ENCODE data around the gene C20orf141.

GRCh38 chr20:2851086-2851485, 36.3 kb downstream of the C20orf141 start:
- TF ChIP-seq, protein P1, sequence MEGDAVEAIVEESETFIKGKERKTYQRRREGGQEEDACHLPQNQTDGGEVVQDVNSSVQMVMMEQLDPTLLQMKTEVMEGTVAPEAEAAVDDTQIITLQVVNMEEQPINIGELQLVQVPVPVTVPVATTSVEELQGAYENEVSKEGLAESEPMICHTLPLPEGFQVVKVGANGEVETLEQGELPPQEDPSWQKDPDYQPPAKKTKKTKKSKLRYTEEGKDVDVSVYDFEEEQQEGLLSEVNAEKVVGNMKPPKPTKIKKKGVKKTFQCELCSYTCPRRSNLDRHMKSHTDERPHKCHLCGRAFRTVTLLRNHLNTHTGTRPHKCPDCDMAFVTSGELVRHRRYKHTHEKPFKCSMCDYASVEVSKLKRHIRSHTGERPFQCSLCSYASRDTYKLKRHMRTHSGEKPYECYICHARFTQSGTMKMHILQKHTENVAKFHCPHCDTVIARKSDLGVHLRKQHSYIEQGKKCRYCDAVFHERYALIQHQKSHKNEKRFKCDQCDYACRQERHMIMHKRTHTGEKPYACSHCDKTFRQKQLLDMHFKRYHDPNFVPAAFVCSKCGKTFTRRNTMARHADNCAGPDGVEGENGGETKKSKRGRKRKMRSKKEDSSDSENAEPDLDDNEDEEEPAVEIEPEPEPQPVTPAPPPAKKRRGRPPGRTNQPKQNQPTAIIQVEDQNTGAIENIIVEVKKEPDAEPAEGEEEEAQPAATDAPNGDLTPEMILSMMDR (IDR thresholded peaks at IDR 0.05), result no peak
- no peak for TF ChIP-seq EP300 (IDR thresholded peaks at IDR 0.05)
